HG03432 (cell line): Measurements from ENCODE around the gene GLIS2.

Source experiments
- ATAC-seq: cut with Tn5 transposase; IDR thresholded peaks from one replicate; pipeline ENCODE4 v1.9.1; 2021; ENCODE audit warnings: mild to moderate bottlenecking, moderate library complexity; ENCODE audit not compliant: unreplicated experiment

The GLIS2 gene

GRCh38 chr16:4319454-4320421, 3.9 kb downstream of the GLIS2 start:
- no peak for ATAC-seq

- no peak for ATAC-seq
Measured at GRCh38 chr16:4320571-4321137, 4.8 kb downstream of the GLIS2 start.

- ATAC-seq, result no peak
Measured at GRCh38 chr16:4321286-4322120, 5.6 kb downstream of the GLIS2 start.

GRCh38 chr16:4322121-4323052, 6.5 kb downstream of the GLIS2 start:
- ATAC-seq, result no peak

DNA sequence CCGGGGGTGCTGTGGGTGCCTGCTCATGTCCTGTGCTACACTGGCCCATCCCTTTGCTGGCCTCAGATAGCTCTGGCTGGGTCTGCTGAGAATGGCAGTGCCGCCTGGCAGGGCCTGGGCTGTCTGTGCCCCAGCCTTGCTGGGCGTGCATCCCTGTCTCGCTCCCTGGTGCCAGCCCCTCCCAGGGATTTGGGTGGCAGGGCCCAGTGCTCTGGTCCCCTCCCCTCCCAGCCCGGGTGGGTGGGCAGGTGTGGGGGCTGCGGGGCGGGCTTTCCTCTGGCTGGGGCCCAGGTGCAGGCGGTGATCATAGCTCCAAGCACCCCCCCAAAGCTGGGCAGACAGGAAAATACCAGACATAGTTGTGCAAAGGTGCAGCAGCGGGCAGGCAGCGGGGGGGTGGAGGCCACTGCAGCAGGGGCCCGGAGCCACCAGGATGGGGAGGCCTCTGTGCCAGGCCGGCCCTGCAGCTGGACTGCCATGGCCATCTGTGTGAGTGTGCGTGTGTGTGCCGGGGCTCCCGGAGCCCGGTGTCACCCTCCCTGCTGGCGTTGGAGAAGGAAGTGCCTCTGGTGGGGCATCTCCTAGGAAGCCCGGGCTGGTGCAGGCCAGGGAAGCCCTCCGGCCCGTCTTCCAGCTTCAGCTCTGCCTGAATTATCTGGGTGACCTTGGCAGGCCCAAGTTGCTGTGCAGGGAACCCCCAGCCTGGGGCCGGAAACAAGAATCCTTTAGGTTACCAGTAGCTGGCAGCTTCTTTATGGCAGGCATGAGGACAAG, 7.4 kb downstream of the GLIS2 start:
- no peak for ATAC-seq

DNA sequence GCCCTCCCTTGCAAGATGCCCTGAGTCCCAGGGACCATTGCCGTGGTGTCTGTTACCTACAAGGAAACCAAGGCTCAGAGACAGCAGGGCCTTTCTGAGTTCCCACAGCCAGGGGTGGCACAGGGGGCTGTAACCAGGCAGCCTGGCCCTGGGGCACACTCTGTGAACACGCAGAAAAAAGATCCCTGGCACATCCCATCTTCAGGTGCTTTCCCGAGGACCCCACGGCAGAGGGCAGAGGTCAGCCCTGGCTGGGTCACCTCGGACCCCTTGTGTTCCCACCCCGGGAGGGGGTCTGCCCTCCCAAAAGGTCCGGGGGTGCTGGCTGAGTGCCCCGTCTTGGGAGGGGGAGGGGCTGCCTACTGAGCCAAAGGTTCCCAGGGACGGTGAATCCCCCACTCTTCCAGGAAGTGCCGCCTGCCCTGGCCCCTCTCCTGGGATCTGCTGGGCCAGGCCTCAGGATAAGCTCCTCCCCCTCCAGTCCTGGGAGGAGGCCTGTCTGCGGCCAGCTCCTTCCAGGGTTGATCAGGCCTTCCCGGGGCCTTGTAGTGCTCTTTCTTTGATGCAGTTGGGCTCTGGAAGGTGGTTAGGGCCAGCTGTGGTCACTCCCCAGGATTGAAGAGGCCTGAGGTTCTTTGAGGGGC, 8.1 kb downstream of the GLIS2 start:
- no peak for ATAC-seq

GRCh38 chr16:4324492-4325252, 8.8 kb downstream of the GLIS2 start:
- no peak for ATAC-seq

- no peak for ATAC-seq
Measured at GRCh38 chr16:4325253-4325758, 9.4 kb downstream of the GLIS2 start.

GRCh38 chr16:4327386-4328045, 11.6 kb downstream of the GLIS2 start:
- ATAC-seq, result no peak

GRCh38 chr16:4328046-4328781, 12.3 kb downstream of the GLIS2 start:
- ATAC-seq, result peak; percentile 58

DNA sequence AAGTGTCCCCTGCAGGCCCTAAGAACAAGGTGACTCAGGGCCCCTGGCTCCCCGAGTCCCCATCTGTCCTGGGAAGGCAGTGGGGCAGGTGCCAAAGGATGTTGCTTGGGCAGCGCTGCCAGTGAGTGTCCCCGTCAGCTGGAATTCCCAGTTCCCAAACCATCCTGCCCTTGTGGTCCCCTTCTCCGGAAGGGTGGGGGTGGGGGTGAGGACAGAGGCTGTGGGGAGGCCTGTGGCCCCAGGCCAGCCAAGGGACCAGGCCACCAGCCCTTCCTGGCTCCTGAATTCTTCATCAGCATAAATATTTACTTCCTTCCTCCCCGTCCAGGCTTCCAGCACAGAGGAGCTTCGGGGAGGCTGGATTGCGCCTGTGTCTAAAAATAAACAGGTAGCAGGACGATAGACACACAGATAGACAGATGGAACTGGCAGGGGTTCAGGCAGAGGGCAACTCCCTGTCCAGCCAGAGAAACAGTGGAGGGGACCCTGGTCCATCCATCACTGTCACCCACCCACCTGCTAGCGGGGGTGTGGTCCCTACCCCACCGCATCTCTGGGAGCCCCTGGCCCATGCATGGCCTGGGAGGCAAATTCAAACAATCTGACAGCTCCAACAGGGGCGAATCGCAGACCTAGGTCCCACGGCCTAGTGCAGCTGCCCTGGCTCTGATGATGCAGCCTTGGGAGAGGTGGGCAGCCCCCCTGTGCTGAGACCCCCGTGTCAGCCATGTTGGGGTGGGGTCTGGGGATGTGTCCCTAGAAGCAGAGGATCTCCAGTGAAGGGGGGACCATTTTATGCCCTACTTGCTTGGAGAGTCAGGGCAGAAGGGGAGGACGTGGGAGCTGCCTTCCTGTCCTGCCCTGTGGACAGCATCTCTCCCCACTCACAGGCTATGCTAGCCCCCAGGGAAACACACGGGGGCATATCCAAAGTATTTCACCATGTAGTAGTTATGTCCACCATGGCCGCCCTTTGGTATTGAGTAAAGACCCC, 13.2 kb downstream of the GLIS2 start:
- ATAC-seq, result no peak

- ATAC-seq, result peak; percentile 52
Measured at GRCh38 chr16:4330277-4330874, 14.5 kb downstream of the GLIS2 start.

GRCh38 chr16:4332083-4332482, 16.2 kb downstream of the GLIS2 start:
- no peak for ATAC-seq

DNA sequence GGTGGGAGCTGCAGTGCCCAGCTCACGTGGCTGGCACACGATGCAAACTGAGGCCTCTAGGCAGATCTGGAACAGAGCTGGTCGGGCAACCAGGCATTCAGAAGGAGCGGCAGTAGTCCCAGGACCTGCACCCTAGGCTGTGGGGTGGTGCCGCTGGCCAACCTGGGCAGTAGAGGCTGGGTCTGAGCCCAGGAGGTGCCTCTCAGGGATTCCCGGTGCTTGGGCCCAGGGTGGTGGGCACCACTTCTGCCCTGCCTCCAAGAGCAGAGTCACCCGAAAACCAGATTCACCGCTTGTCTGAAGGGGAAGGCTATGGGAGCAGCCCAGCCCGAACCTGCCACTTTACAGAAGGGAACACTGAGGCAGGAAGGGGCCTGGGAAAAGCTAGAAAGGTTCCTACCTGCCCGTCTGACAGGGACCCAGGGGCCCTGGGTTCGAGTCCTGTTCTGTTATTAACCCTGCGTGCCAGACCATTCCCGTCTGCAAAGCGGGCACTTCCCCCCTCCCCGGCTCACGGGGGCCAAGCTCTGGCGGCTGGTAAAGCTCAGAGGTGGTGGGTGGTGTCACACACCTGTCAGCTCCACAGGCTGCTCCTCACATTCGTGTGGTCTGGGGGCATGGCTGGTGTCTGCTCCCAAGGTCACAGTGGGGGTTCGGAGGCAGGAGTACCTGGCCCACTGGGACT, 16.9 kb downstream of the GLIS2 start:
- no peak for ATAC-seq

DNA sequence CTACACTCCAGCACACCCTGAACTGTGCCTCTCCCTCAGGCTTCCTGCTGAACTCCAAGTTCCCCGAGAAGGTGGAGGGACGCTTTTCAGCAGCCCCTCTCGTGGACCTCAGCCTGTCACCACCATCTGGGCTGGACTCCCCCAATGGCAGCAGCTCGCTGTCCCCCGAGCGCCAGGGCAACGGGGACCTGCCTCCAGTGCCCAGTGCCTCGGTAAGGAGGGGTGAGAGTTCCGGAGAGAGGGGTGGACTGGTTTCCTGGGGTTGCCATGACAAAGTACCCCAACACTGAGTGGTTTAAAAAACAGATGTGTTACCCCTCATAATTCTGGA, 17.4 kb downstream of the GLIS2 start:
- no peak for ATAC-seq
